Measurements from ENCODE around the gene NANS. TPM values are rescaled to one million over a fixed set of nuclear protein-coding genes. Genes with fewer than 3 reads are reported as not detected.
A peak's percentile ranks its signal among the peaks of the same experiment; 100 is the strongest.

Gene NANS
- total RNA-seq, 2 experiments from 2014 or later: 45.9 to 47.7 TPM

DNA sequence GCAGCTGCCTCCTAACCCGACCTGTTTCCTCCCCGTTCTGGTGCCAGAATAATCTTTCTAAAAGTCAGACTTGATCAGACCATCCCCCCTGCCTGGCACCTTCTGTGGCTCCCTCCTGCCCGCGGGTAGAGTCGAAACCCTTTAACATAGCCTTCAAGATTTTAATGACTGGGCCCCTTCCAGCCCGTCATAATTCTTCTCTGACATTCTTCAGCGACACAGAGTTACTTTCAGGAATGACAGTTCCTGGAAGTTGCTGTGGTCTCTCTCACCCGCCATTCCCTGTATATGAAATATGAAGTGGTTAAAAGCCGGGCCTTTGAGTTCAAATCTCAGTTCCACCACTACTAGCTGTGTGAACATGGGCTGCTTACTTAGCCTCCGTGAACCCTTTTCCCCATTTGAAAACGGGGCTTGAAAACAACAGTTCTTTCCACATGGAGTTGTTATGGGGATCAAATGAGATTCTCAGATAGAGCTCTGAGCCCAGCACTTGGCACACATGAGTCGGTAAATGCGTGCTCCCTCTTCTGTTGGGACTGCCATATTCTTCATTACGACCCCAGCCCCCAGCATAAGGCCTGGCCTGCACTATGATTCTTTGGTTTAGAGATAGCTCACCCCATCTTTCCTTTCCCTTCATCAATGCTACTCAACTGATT lies 737 bp downstream of the NANS start:
- Mint-ChIP-seq H3K27me3 (no peaks in the 10 kb centered on the region), H3K9me3 (ENCODE audit: low read depth) (no peaks in the 10 kb centered on the region), H3K27ac (peak overlapping the region; percentile 98), H3K4me1 (peaks cover 28% of the 10 kb centered on the region), H3K36me3 (ENCODE audit: low read depth) (peaks cover 21% of the 10 kb centered on the region), H3K4me3 (peak overlapping the region; percentile 94)
- peak; percentile 20 for DNase-seq
- POLR2A ChIA-PET: interaction anchor here (0.6 to 3.8 kb wide), 7 partner anchors 10 to 386 kb away, joined by 3 to 24 read pairs (median 6); partner anchors contain the start of genes ANP32B, TBC1D2 and TRMO
- CTCF ChIA-PET: interaction anchor here (0.7 to 2.9 kb wide), 8 partner anchors 11 to 737 kb away, joined by 3 to 16 read pairs (median 4); partner anchors contain the start of genes CORO2A and TRMO
- no peak for ATAC-seq
- intact Hi-C loops (cut with DNase I, micrococcal nuclease): loop anchor here (2.0 to 5.0 kb wide), 6 partner anchors 18 to 740 kb away; partner anchors contain the start of genes ANKS6 (in 1 of the 2), TBC1D2 (in 1 of the 2) and XPA (in 1 of the 2)

DNA sequence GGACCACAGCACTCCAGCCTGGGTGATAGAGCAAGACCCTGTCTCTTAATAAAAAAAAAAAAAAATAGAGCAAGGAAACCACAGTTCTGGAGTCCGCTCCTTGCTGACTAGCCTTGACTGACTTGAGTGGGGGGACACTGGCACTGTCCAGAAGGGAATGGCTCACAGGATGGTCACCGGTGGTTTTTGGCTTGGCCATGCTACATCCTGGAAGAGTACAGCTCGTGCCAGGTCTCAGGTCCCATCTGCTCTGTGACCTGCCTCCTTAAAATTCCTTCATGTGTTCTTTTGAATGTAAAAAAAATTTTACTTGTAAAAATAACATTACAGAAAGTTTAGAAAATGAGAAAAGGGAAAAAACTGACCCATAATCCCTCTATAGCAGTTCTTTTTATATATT lies 5.6 kb downstream of the NANS start:
- DNase-seq (no peak), ATAC-seq (no peak)
- ChIA-PET POLR2A (no interaction called here), CTCF (no interaction called here)
- intact Hi-C loops (cut with DNase I, micrococcal nuclease): no loop called here
- Mint-ChIP-seq H3K27ac (no peak overlapping the region), H3K4me1 (peaks cover 20% of the 10 kb centered on the region), H3K9me3 (ENCODE audit: low read depth) (no peaks in the 10 kb centered on the region), H3K27me3 (no peaks in the 10 kb centered on the region), H3K36me3 (ENCODE audit: low read depth) (peaks cover 37% of the 10 kb centered on the region), H3K4me3 (no peak overlapping the region)

DNA sequence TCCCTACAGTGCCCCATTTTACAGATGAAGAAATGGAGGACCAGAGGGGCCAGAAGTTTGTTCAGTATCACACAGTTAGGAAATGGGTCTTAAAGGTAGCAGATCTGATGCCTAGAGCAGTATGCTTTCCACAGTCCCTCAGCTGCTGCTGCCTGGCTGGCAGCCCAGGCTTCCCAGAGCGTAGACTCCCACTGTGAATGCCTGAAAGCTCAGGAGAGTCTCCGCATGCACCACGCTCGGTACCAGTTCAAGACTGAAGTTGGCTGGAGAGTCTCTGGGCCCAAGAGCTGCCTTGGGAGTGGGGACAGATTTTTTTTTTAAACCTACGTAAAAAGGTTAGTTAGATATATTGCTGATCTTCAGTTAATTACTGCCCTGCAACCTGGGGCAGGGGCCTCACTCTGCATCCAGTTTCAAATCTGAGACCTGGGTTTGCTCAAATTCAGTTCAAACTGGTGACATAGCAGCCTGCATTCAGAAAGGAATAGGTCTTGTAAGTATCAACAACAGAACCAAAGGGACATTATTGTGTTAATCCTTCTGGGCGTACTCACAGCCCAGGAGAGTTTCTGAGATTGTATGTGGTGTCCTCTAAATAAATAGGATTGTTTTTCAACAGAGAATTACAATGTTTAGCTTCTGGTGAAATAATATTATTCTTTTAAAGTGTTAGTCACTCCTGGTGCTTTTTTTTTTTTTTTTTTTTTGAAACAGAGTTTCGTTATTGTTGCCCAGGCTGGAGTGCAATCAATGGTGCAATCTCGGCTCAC lies 8.3 kb downstream of the NANS start:
- H3K4me3 Mint-ChIP-seq: no peak overlapping the region
- peaks cover 36% of the 10 kb centered on the region for H3K36me3 Mint-ChIP-seq (ENCODE audit: low read depth)
- ATAC-seq (no peak), DNase-seq (no peak)
- POLR2A ChIA-PET: interaction anchor here (0.7 kb wide), 1 partner anchor 453 kb away, joined by 3 read pairs; no protein-coding TSS in a partner anchor
- CTCF ChIA-PET: interaction anchor here (0.6 to 0.9 kb wide), 3 partner anchors 61 to 208 kb away, joined by 3 to 4 read pairs (median 3); no protein-coding TSS in a partner anchor
- no peak overlapping the region for H3K27ac Mint-ChIP-seq
- H3K4me1 Mint-ChIP-seq: peaks cover 7% of the 10 kb centered on the region
- intact Hi-C loops (cut with DNase I, micrococcal nuclease): no loop called here
- H3K27me3 Mint-ChIP-seq: no peaks in the 10 kb centered on the region
- H3K9me3 Mint-ChIP-seq (ENCODE audit: low read depth): no peaks in the 10 kb centered on the region

DNA sequence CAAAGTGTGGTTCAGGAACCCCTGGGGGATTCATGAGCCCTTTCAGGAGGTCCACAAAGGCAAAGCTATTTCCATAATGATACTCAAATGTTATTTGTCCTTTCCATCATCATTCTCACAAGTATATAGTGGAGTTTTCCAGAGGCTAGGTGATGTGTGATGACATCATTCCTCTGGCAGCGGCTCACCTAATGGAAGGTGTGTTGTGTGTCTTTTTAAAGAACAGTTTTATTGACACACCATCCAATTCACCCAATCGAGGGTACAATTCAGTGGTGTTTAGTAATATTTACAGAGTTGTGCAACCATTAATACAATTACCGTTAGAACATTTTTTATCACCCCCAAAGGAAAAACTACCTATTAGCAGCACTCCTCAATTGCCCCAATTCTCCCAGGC lies 9.7 kb downstream of the NANS start:
- Mint-ChIP-seq H3K36me3 (ENCODE audit: low read depth) (peaks cover 30% of the 10 kb centered on the region), H3K4me3 (no peak overlapping the region), H3K9me3 (ENCODE audit: low read depth) (no peaks in the 10 kb centered on the region), H3K4me1 (peaks cover 3% of the 10 kb centered on the region), H3K27ac (no peak overlapping the region), H3K27me3 (no peaks in the 10 kb centered on the region)
- ATAC-seq: no peak
- DNase-seq: no peak
- intact Hi-C loops (cut with DNase I, micrococcal nuclease): no loop called here
- POLR2A ChIA-PET: interaction anchor here (0.7 to 1.1 kb wide), 2 partner anchors 8 to 21 kb away, joined by 6 to 7 read pairs; no protein-coding TSS in a partner anchor
- CTCF ChIA-PET: no interaction called here

DNA sequence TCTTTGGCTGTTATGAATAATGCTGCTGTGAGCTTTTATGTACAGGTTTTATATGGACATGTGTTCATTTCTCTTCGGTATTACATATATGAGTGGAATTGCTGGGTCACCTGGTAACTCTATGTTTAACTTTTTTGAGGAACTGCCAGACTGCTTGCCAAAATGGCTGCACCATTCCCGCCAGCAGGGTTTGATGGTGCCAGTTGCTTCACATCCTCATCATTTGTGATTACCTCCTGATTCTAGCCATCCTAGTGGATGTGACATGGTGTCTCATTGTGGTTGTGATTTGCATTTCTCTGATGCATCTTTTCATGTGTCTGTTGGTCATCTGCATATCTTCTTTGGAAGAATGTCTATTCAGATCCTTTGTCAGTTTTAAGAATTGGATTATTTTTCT lies 10.7 kb downstream of the NANS start:
- CTCF ChIA-PET: interaction anchor here (0.6 to 1.0 kb wide), 2 partner anchors 33 to 246 kb away, joined by 3 read pairs; no protein-coding TSS in a partner anchor
- DNase-seq: no peak
- Mint-ChIP-seq H3K27me3 (no peaks in the 10 kb centered on the region), H3K36me3 (ENCODE audit: low read depth) (peaks cover 29% of the 10 kb centered on the region), H3K4me3 (no peak overlapping the region), H3K4me1 (peaks cover 3% of the 10 kb centered on the region), H3K9me3 (ENCODE audit: low read depth) (no peaks in the 10 kb centered on the region), H3K27ac (no peak overlapping the region)
- POLR2A ChIA-PET: interaction anchor here (0.6 to 1.1 kb wide), 3 partner anchors 9 to 809 kb away, joined by 3 to 7 read pairs (median 6); no protein-coding TSS in a partner anchor
- intact Hi-C loops (cut with DNase I, micrococcal nuclease): no loop called here
- ATAC-seq: no peak

DNA sequence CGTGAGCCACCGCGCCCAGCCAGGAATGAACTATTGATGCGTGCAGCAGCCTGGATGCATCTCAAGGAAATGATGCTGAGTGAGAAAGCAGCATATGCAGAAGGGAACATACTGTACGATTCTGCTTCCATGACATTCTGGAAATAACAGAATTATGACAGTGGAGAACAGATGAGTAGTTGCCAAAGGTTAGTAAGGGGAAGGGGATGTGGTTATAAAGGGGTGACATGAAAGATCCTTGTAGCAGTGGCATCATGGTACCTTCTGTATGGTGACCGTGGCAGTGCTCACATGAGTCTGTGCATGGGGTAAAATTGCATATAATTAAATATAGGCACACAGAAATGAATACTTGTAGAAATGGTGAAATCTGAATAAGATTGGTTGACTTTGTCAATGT lies 13.0 kb downstream of the NANS start:
- H3K27me3 Mint-ChIP-seq: no peaks in the 10 kb centered on the region
- peaks cover 8% of the 10 kb centered on the region for H3K4me1 Mint-ChIP-seq
- POLR2A ChIA-PET: interaction anchor here (1.1 kb wide), 1 partner anchor 11 kb away, joined by 12 read pairs; no protein-coding TSS in a partner anchor
- H3K9me3 Mint-ChIP-seq (ENCODE audit: low read depth): no peaks in the 10 kb centered on the region
- CTCF ChIA-PET: interaction anchor here (1.2 to 1.4 kb wide), 2 partner anchors 11 to 32 kb away, joined by 3 read pairs; no protein-coding TSS in a partner anchor
- intact Hi-C loops (cut with DNase I, micrococcal nuclease): no loop called here
- ATAC-seq (no peak), DNase-seq (no peak)
- H3K27ac Mint-ChIP-seq: no peak overlapping the region
- H3K4me3 Mint-ChIP-seq: no peak overlapping the region
- peaks cover 24% of the 10 kb centered on the region for H3K36me3 Mint-ChIP-seq (ENCODE audit: low read depth)

DNA sequence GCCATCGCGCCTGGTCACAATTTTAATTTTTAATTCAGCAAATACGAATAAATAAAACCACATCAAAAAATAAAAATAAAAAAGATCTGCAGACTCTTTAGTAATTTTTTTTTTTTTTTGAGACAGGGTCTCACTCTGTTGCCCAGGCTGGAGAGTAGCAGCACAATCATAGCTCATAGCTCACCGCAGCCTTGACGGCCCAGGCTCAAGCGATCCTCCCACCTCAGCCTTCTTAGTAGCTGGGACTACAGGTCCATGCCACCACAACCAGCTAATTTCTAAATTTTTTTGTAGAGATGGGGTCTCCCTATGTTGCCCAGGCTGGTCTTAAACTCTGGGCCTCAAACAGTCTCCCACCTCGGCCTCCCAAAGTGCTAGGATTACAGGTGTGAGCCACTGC lies 14.2 kb downstream of the NANS start:
- Mint-ChIP-seq H3K27ac (no peak overlapping the region), H3K36me3 (ENCODE audit: low read depth) (peaks cover 16% of the 10 kb centered on the region), H3K9me3 (ENCODE audit: low read depth) (no peaks in the 10 kb centered on the region), H3K4me1 (peaks cover 19% of the 10 kb centered on the region), H3K27me3 (no peaks in the 10 kb centered on the region), H3K4me3 (no peak overlapping the region)
- intact Hi-C loops (cut with DNase I, micrococcal nuclease): loop anchor here in 1 of 2 experiments (10.0 kb wide), 1 partner anchor 704 kb away; no protein-coding TSS in a partner anchor
- ATAC-seq (no peak), DNase-seq (no peak)
- ChIA-PET POLR2A (interaction anchor here (0.5 to 1.6 kb wide), 3 partner anchors 14 to 169 kb away, joined by 3 to 4 read pairs (median 3); partner anchors contain the start of gene NANS), CTCF (interaction anchor here (0.6 to 1.4 kb wide), 3 partner anchors 12 to 48 kb away, joined by 3 to 4 read pairs (median 3); partner anchors contain the start of gene TRIM14)

DNA sequence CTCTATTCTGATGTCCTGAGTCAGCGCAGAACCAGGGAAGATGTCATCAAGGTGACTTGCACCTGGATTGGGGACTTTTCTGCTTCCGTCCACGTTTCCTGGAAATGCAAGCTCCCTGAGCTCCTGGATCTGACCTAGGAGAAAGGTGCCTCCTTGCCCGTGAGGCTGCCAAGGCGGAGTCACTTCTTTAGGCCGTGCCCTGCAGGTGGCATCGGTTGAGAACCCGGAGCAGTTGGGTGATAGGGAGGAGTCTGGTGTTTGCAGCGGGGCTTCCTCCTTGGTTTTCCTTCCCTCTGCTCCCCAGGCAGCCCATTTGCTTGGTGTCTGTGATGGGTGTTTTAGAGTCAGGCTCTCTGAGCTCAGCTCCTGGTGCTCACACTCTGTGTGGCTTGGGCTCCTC lies 15.2 kb downstream of the NANS start:
- H3K4me1 Mint-ChIP-seq: peaks cover 30% of the 10 kb centered on the region
- ATAC-seq (no peak), DNase-seq (no peak)
- intact Hi-C loops (cut with DNase I, micrococcal nuclease): loop anchor here in 1 of 2 experiments (10.0 kb wide), 1 partner anchor 703 kb away; no protein-coding TSS in a partner anchor
- H3K27me3 Mint-ChIP-seq: no peaks in the 10 kb centered on the region
- peaks cover 8% of the 10 kb centered on the region for H3K36me3 Mint-ChIP-seq (ENCODE audit: low read depth)
- POLR2A ChIA-PET: interaction anchor here (1.6 kb wide), 1 partner anchor 15 kb away, joined by 4 read pairs; the partner anchor contains the start of gene NANS
- H3K9me3 Mint-ChIP-seq (ENCODE audit: low read depth): no peaks in the 10 kb centered on the region
- CTCF ChIA-PET: interaction anchor here (0.6 to 1.4 kb wide), 5 partner anchors 19 to 191 kb away, joined by 3 to 6 read pairs (median 3); partner anchors contain the start of gene TRIM14
- H3K27ac Mint-ChIP-seq: no peak overlapping the region
- H3K4me3 Mint-ChIP-seq: no peak overlapping the region

DNA sequence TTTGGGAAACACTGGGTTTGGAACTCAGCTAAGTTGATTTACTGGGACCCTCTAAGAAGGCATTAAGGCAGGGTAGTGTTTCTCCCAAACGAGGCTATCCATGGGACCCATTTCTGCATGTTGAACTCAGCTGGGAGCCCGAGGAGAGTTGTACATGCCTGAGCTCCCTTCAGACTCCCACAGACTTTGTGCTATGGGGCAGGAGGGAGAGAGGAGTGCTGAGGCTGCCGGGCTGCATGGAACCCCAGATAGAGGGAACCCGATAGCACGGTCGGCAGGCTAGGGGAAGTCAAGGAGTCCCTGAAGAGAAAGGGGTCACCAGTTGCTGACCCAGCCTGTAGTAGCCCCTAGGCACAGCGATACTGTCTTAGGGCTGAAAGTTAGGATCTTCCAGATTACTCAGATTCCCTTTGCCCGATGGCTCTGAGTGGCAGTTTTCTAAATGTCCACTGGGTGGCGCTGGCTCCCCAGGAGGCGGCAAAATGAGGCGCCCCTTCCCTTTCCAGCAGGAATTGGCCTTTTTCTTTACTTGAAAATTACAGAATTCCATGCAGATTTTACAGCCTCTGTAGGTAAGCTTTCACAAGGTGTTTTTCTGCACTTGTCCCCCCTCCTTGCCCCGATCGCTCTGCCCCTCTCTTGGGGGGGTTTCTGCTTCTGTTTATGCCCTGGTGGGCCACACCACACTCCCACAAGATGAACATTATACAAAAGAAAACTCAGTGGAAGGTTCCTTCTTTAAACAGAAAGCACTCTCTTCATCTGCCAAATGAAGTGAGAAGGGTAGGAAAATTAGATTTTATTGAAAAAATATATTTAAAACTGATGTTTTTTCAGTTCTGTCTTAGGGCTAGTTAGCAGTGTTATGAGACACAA lies 17.8 kb downstream of the NANS start:
- H3K4me1 Mint-ChIP-seq: peaks cover 34% of the 10 kb centered on the region
- intact Hi-C loops (cut with DNase I, micrococcal nuclease): loop anchor here (1.0 to 10.0 kb wide), 7 partner anchors 18 to 700 kb away; partner anchors contain the start of genes NANS (in 1 of the 2) and TRIM14 (in 1 of the 2)
- ChIA-PET POLR2A (interaction anchor here (0.7 to 1.0 kb wide), 2 partner anchors 24 to 182 kb away, joined by 3 read pairs; partner anchors contain the start of gene TBC1D2), CTCF (interaction anchor here (0.6 to 2.8 kb wide), 22 partner anchors 11 to 1086 kb away, joined by 3 to 16 read pairs (median 4); no protein-coding TSS in a partner anchor)
- no peak overlapping the region for H3K4me3 Mint-ChIP-seq
- H3K27ac Mint-ChIP-seq: peak overlapping the region; percentile 90
- DNase-seq: peak; percentile 81
- ATAC-seq: no peak
- no peaks in the 10 kb centered on the region for H3K9me3 Mint-ChIP-seq (ENCODE audit: low read depth)
- peaks cover 15% of the 10 kb centered on the region for H3K36me3 Mint-ChIP-seq (ENCODE audit: low read depth)
- no peaks in the 10 kb centered on the region for H3K27me3 Mint-ChIP-seq

DNA sequence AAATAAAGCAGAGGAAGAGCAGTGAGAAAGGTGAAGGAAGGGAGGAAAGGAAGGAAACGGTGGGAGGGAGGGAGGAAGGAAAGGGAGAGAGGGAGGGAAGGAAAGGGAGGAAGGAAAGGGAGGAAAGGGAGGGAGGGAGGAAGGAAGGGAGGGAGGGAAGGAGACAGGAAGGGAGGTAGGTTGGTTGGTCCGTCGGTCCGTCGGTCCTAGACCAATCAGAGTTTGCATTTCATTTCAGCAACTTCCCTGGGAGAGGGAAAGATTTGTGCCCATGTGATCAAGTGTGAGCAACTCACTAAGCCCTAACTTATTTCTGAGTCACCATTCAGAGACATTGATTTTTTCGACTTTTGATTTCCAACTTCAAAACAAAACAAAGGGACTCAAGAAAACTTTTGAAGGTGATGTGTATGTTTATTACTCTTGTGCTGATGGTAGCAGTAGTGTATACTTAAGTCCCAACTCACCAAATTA lies 18.8 kb downstream of the NANS start:
- CTCF ChIA-PET: interaction anchor here (0.6 to 2.8 kb wide), 8 partner anchors 12 to 932 kb away, joined by 3 to 16 read pairs (median 4); no protein-coding TSS in a partner anchor
- H3K4me1 Mint-ChIP-seq: peaks cover 34% of the 10 kb centered on the region

More for the DNA sequence above, 18.8 kb downstream of the NANS start:
- ATAC-seq (peak; percentile 89), DNase-seq (peak; percentile 51)
- Mint-ChIP-seq H3K27ac (peak overlapping the region; percentile 90), H3K4me3 (peak overlapping the region; percentile 51), H3K27me3 (no peaks in the 10 kb centered on the region), H3K36me3 (ENCODE audit: low read depth) (peaks cover 20% of the 10 kb centered on the region), H3K9me3 (ENCODE audit: low read depth) (no peaks in the 10 kb centered on the region)
- POLR2A ChIA-PET: no interaction called here
- intact Hi-C loops (cut with DNase I, micrococcal nuclease): loop anchor here (1.0 to 10.0 kb wide), 11 partner anchors 19 to 699 kb away; partner anchors contain the start of genes NANS (in 2 of the 2), CORO2A (in 1 of the 2), TBC1D2 (in 1 of the 2) and TRIM14 (in 1 of the 2)
